ENCODE results near the gene DSTN. TPM values are rescaled to one million over a fixed set of nuclear protein-coding genes. Genes with fewer than 3 reads are reported as not detected.

Gene DSTN
- total RNA-seq, 1 donor from 2014 or later = 193 TPM

- Mint-ChIP-seq H3K27me3 (no peaks in the 10 kb centered on the region), H3K4me3 (no peak overlapping the region), H3K4me1 (ENCODE audit: unreplicated experiment) (peaks cover 28% of the 10 kb centered on the region), H3K27ac (peak overlapping the region; percentile 48), H3K36me3 (no peaks in the 10 kb centered on the region), H3K9me3 (no peaks in the 10 kb centered on the region)
- no peak for TF ChIP-seq CTCF (conservative IDR thresholded peaks at IDR 0.05)
- DNase-seq (ENCODE audit: extremely low spot score, unreplicated experiment) = no peak
Measured at GRCh38 chr20:17543531-17544131, 26.2 kb upstream of the DSTN start.

GRCh38 chr20:17545127-17545526, 24.7 kb upstream of the DSTN start:
- H3K9me3 Mint-ChIP-seq = no peaks in the 10 kb centered on the region
- TF ChIP-seq CTCF (conservative IDR thresholded peaks at IDR 0.05) = no peak
- H3K27me3 Mint-ChIP-seq = no peaks in the 10 kb centered on the region
- H3K4me1 Mint-ChIP-seq (ENCODE audit: unreplicated experiment) = peaks cover 28% of the 10 kb centered on the region
- no peak overlapping the region for H3K4me3 Mint-ChIP-seq
- peak overlapping the region; percentile 27 for H3K27ac Mint-ChIP-seq
- H3K36me3 Mint-ChIP-seq = no peaks in the 10 kb centered on the region
- no peak for DNase-seq (ENCODE audit: extremely low spot score, unreplicated experiment)

GRCh38 chr20:17549131-17549530, 20.7 kb upstream of the DSTN start:
- no peaks in the 10 kb centered on the region for H3K27me3 Mint-ChIP-seq
- DNase-seq (ENCODE audit: extremely low spot score, unreplicated experiment) = no peak
- no peak overlapping the region for H3K27ac Mint-ChIP-seq
- H3K9me3 Mint-ChIP-seq = no peaks in the 10 kb centered on the region
- peaks cover 17% of the 10 kb centered on the region for H3K4me1 Mint-ChIP-seq (ENCODE audit: unreplicated experiment)
- no peak for TF ChIP-seq CTCF (conservative IDR thresholded peaks at IDR 0.05)
- no peaks in the 10 kb centered on the region for H3K36me3 Mint-ChIP-seq
- H3K4me3 Mint-ChIP-seq = no peak overlapping the region

GRCh38 chr20:17555106-17555505, 14.8 kb upstream of the DSTN start:
- Mint-ChIP-seq H3K27me3 (no peaks in the 10 kb centered on the region), H3K9me3 (no peaks in the 10 kb centered on the region), H3K4me3 (no peak overlapping the region), H3K4me1 (ENCODE audit: unreplicated experiment) (peaks cover 19% of the 10 kb centered on the region), H3K36me3 (no peaks in the 10 kb centered on the region), H3K27ac (no peak overlapping the region)
- TF ChIP-seq CTCF (conservative IDR thresholded peaks at IDR 0.05) = no peak
- DNase-seq (ENCODE audit: extremely low spot score, unreplicated experiment) = no peak

GRCh38 chr20:17556837-17557674, 12.8 kb upstream of the DSTN start:
- peak overlapping the region; percentile 93 for H3K27ac Mint-ChIP-seq
- no peak for TF ChIP-seq CTCF (conservative IDR thresholded peaks at IDR 0.05)
- DNase-seq (ENCODE audit: extremely low spot score, unreplicated experiment) = no peak

More at GRCh38 chr20:17556837-17557674, 12.8 kb upstream of the DSTN start:
- no peaks in the 10 kb centered on the region for H3K36me3 Mint-ChIP-seq
- peak overlapping the region; percentile 73 for H3K4me3 Mint-ChIP-seq
- no peaks in the 10 kb centered on the region for H3K9me3 Mint-ChIP-seq
- H3K4me1 Mint-ChIP-seq (ENCODE audit: unreplicated experiment) = peaks cover 21% of the 10 kb centered on the region
- no peaks in the 10 kb centered on the region for H3K27me3 Mint-ChIP-seq

Measured in type B pancreatic cell (in vitro differentiated cells).